Measurements from ENCODE around the gene PMAIP1. TPM values are rescaled to one million over a fixed set of nuclear protein-coding genes. Genes with fewer than 3 reads are reported as not detected.
"Not testable (repeated sequence)": the region's sequence is repeated elsewhere in the genome, so short reads cannot be mapped to it uniquely, and the experiment has no call there.

Gene PMAIP1
- 10 to 100 TPM; 14.8 to 19.1 TPM for total RNA-seq

- no peaks in the 10 kb centered on the region for H3K9me3 Mint-ChIP-seq
- peaks cover 54% of the 10 kb centered on the region for H3K4me1 Mint-ChIP-seq
- peaks cover 20% of the 10 kb centered on the region for H3K36me3 Mint-ChIP-seq (ENCODE audit: low read depth)
- ChIA-PET POLR2A (interaction anchor here (0.5 to 2.0 kb wide), 3 partner anchors 13 to 20 kb away, joined by 3 to 11 read pairs (median 4); no protein-coding TSS in a partner anchor), CTCF (interaction anchor here (0.7 to 1.5 kb wide), 6 partner anchors 13 to 54 kb away, joined by 3 to 4 read pairs (median 4); no protein-coding TSS in a partner anchor)
- peak within 1 kb of the TSS; percentile 99 for H3K27ac Mint-ChIP-seq
- peak within 1 kb of the TSS; percentile 99 for H3K4me3 Mint-ChIP-seq
- H3K27me3 Mint-ChIP-seq, result no peaks in the 10 kb centered on the region
- peak; percentile 79 for DNase-seq
Observed at GRCh38 chr18:59899298-59900221, at the start of gene PMAIP1. Gene PMAIP1 (plus strand): TSS chr18:59899996. CDS start chr18:59900178, 182 bp downstream.

GRCh38 chr18:59851784-59852399 is 47.9 kb upstream of the PMAIP1 start:
- Mint-ChIP-seq H3K4me3 (no peak overlapping the region), H3K9me3 (no peaks in the 10 kb centered on the region), H3K4me1 (peaks cover 17% of the 10 kb centered on the region), H3K36me3 (ENCODE audit: low read depth) (no peaks in the 10 kb centered on the region), H3K27ac (no peak overlapping the region), H3K27me3 (no peaks in the 10 kb centered on the region)
- ChIA-PET POLR2A (no interaction called here), CTCF (interaction anchor here (0.6 to 1.4 kb wide), 2 partner anchors 10 to 40 kb away, joined by 3 read pairs; no protein-coding TSS in a partner anchor)
- no peak for DNase-seq

- ChIA-PET POLR2A (no interaction called here), CTCF (no interaction called here)
- no peak for DNase-seq
- Mint-ChIP-seq H3K36me3 (ENCODE audit: low read depth) (no peaks in the 10 kb centered on the region), H3K27me3 (no peaks in the 10 kb centered on the region), H3K4me3 (no peak overlapping the region), H3K27ac (no peak overlapping the region), H3K9me3 (no peaks in the 10 kb centered on the region), H3K4me1 (peaks cover 10% of the 10 kb centered on the region)
Observed at GRCh38 chr18:59852548-59852947, 47.2 kb upstream of the PMAIP1 start.

- CTCF ChIA-PET, result no interaction called here
- H3K27ac Mint-ChIP-seq, result no peak overlapping the region
- H3K4me3 Mint-ChIP-seq, result no peak overlapping the region
- POLR2A ChIA-PET, result no interaction called here
- no peaks in the 10 kb centered on the region for H3K9me3 Mint-ChIP-seq
- H3K27me3 Mint-ChIP-seq, result no peaks in the 10 kb centered on the region
- DNase-seq, result no peak
- H3K4me1 Mint-ChIP-seq, result peaks cover 7% of the 10 kb centered on the region
- no peaks in the 10 kb centered on the region for H3K36me3 Mint-ChIP-seq (ENCODE audit: low read depth)
Observed at GRCh38 chr18:59853380-59853779, 46.4 kb upstream of the PMAIP1 start.

- CTCF ChIA-PET, result interaction anchor here (1.7 kb wide), 1 partner anchor 10 kb away, joined by 7 read pairs; no protein-coding TSS in a partner anchor
- DNase-seq, result not testable (repeated sequence)
Observed at GRCh38 chr18:59853988-59854387, 45.8 kb upstream of the PMAIP1 start.

GRCh38 chr18:59861009-59861408 is 38.8 kb upstream of the PMAIP1 start:
- H3K4me3 Mint-ChIP-seq, result no peak overlapping the region

More at GRCh38 chr18:59853988-59854387, 45.8 kb upstream of the PMAIP1 start:
- H3K4me1 Mint-ChIP-seq; POLR2A ChIA-PET; H3K27ac Mint-ChIP-seq; H3K27me3 Mint-ChIP-seq; H3K36me3 Mint-ChIP-seq (ENCODE audit: low read depth); H3K4me3 Mint-ChIP-seq; H3K9me3 Mint-ChIP-seq: not testable (repeated sequence)

GRCh38 chr18:59861963-59862819 is 37.6 kb upstream of the PMAIP1 start:
- DNase-seq, result no peak
- CTCF ChIA-PET, result interaction anchor here (1.1 kb wide), 1 partner anchor 11 kb away, joined by 3 read pairs; no protein-coding TSS in a partner anchor
- Mint-ChIP-seq H3K4me3 (no peak overlapping the region), H3K36me3 (ENCODE audit: low read depth) (no peaks in the 10 kb centered on the region), H3K27ac (no peak overlapping the region), H3K4me1 (no peaks in the 10 kb centered on the region), H3K9me3 (no peaks in the 10 kb centered on the region), H3K27me3 (no peaks in the 10 kb centered on the region)
- POLR2A ChIA-PET, result no interaction called here

More at GRCh38 chr18:59861009-59861408, 38.8 kb upstream of the PMAIP1 start:
- H3K27me3 Mint-ChIP-seq, result no peaks in the 10 kb centered on the region
- CTCF ChIA-PET, result interaction anchor here (0.6 kb wide), 1 partner anchor 1234 kb away, joined by 3 read pairs; no protein-coding TSS in a partner anchor
- DNase-seq, result no peak
- no peaks in the 10 kb centered on the region for H3K36me3 Mint-ChIP-seq (ENCODE audit: low read depth)
- no peak overlapping the region for H3K27ac Mint-ChIP-seq
- POLR2A ChIA-PET, result no interaction called here
- no peaks in the 10 kb centered on the region for H3K9me3 Mint-ChIP-seq
- H3K4me1 Mint-ChIP-seq, result no peaks in the 10 kb centered on the region

GRCh38 chr18:59865241-59865986 is 34.4 kb upstream of the PMAIP1 start:
- no peak overlapping the region for H3K27ac Mint-ChIP-seq
- POLR2A ChIA-PET, result no interaction called here
- CTCF ChIA-PET, result interaction anchor here (1.9 kb wide), 1 partner anchor 11 kb away, joined by 7 read pairs; no protein-coding TSS in a partner anchor
- no peak for DNase-seq
- no peaks in the 10 kb centered on the region for H3K36me3 Mint-ChIP-seq (ENCODE audit: low read depth)
- no peaks in the 10 kb centered on the region for H3K9me3 Mint-ChIP-seq
- H3K27me3 Mint-ChIP-seq, result peaks cover 3% of the 10 kb centered on the region
- no peaks in the 10 kb centered on the region for H3K4me1 Mint-ChIP-seq
- no peak overlapping the region for H3K4me3 Mint-ChIP-seq

GRCh38 chr18:59866551-59867269 is 33.1 kb upstream of the PMAIP1 start:
- H3K27me3 Mint-ChIP-seq, result peaks cover 3% of the 10 kb centered on the region
- H3K36me3 Mint-ChIP-seq (ENCODE audit: low read depth), result no peaks in the 10 kb centered on the region
- CTCF ChIA-PET, result no interaction called here
- no peaks in the 10 kb centered on the region for H3K4me1 Mint-ChIP-seq
- POLR2A ChIA-PET, result no interaction called here
- DNase-seq, result no peak
- H3K9me3 Mint-ChIP-seq, result no peaks in the 10 kb centered on the region
- H3K4me3 Mint-ChIP-seq, result no peak overlapping the region
- H3K27ac Mint-ChIP-seq, result no peak overlapping the region

GRCh38 chr18:59867337-59868104 is 32.3 kb upstream of the PMAIP1 start:
- POLR2A ChIA-PET, result no interaction called here
- H3K4me3 Mint-ChIP-seq, result no peak overlapping the region
- no peak for DNase-seq
- no peaks in the 10 kb centered on the region for H3K36me3 Mint-ChIP-seq (ENCODE audit: low read depth)
- CTCF ChIA-PET, result interaction anchor here (1.6 kb wide), 1 partner anchor 54 kb away, joined by 3 read pairs; no protein-coding TSS in a partner anchor
- H3K9me3 Mint-ChIP-seq, result no peaks in the 10 kb centered on the region
- H3K4me1 Mint-ChIP-seq, result no peaks in the 10 kb centered on the region
- peaks cover 3% of the 10 kb centered on the region for H3K27me3 Mint-ChIP-seq
- no peak overlapping the region for H3K27ac Mint-ChIP-seq

GRCh38 chr18:59870623-59871130 is 29.1 kb upstream of the PMAIP1 start:
- Mint-ChIP-seq H3K4me1 (peaks cover 3% of the 10 kb centered on the region), H3K9me3 (no peaks in the 10 kb centered on the region), H3K36me3 (ENCODE audit: low read depth) (no peaks in the 10 kb centered on the region), H3K27me3 (peaks cover 3% of the 10 kb centered on the region), H3K27ac (no peak overlapping the region), H3K4me3 (no peak overlapping the region)
- DNase-seq, result no peak
- CTCF ChIA-PET, result no interaction called here
- POLR2A ChIA-PET, result no interaction called here

All from activated CD4-positive, alpha-beta T cell treated with anti-CD3 and anti-CD28 coated beads, Interleukin-2, amount 10 ng/mL, durations not matched to agents 7 days and 5 days (primary cell).